ENCODE measurements around the gene PDX1. TPM values are rescaled to one million over a fixed set of nuclear protein-coding genes. Genes with fewer than 3 reads are reported as not detected.

Gene PDX1
- total RNA-seq, 1 experiment from 2014 or later: not detected

DNA sequence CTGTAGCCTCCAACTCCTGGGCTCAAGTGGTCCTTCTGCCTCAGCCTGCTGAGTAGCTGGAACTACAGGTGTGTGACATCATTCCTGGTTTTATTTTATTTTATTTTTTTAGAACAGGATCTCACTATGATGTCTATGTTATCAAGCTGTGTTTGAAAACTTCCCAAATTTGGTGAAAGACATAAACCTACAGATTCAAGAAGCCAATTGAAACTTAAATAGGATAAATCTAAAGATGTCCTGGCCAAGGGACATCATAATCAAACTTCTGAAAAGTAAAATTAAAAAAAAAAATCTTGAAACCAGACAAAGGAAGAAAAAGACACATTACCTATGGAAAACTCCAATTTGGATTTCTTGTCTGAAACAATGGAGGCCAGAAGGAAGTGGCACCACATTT, 23.1 kb upstream of the PDX1 start:
- no peak for TF ChIP-seq EZH2 (IDR thresholded peaks at IDR 0.05; ENCODE audit: low read depth)
- TF ChIP-seq CTCF (conservative IDR thresholded peaks at IDR 0.05): no peak
- Histone ChIP-seq H3K9me2 (ENCODE audit: insufficient read depth) (no peaks in the 10 kb centered on the region), H3K4me1 (replicated peaks; ENCODE audit: insufficient read depth) (no peaks in the 10 kb centered on the region), H3K36me3 (ENCODE audit: low read depth) (no peaks in the 10 kb centered on the region), H3F3A (ENCODE audit: insufficient read depth, low read depth) (no peaks in the 10 kb centered on the region), H2AFZ (no peak overlapping the region), H3K79me2 (ENCODE audit: low read depth) (no peaks in the 10 kb centered on the region), H3K27me3 (ENCODE audit: insufficient read depth, low read depth) (peaks cover 7% of the 10 kb centered on the region; the same call in 1 of the 2 replicates), H3K9me3 (ENCODE audit: insufficient read depth, low read depth) (no peaks in the 10 kb centered on the region), H3K27ac (no peak overlapping the region), H3K4me2 (no peak overlapping the region), H3K4me3 (no peak overlapping the region), H4K20me1 (ENCODE audit: insufficient read depth) (0 out of 2 replicates have a peak, but pooled peaks cover 3% of the 10 kb centered on the region)
- intact Hi-C loops (cut with micrococcal nuclease; ENCODE audit: unreplicated experiment): no loop called here
- CTCF ChIA-PET: no interaction called here
- no TSS peak for BruUV-seq (replicated peaks)
- DNase-seq: no peak
- POLR2A ChIA-PET (ENCODE audit: unreplicated experiment): no interaction called here

DNA sequence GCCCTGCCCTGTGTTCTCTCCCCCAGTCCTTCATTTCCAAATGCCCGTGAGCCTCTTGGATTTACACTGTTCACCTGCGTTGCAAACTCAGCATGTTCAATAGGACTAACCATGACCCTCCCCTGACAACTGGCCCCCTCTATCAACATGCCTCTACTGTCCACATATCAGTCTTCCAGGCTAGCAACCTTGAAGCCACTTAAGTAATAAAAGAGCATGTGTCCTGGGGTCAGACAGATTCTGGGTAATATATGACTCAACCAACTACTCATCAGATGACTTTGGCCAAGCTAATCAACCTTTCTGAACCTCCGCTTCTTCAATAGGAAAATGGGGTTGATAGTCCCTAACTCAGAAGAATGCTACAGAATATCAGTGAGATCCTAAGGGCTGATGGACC, 15.1 kb upstream of the PDX1 start:
- no peak overlapping the region for H3K4me3 ChIP-seq
- H3K36me3 ChIP-seq (ENCODE audit: low read depth): no peaks in the 10 kb centered on the region

DNA sequence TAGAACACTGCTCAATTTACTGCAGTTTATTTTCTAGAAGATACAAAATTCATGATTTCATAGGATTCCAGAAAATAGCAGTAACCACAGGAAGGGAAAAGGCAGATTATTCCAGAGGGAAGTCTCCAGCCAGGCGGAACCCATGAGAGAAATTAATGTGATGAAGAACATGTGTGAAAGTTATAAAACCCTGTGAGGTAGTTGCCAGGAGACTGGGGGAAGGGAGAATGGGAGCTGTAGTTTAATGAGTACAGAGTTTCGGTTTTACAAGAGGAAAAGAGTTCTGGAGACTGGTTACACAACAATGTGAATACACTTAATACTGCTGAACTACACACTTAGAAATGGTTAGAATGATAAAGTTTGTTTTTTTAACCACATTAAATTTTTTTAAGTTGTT, 14.2 kb upstream of the PDX1 start:
- no peaks in the 10 kb centered on the region for H3K36me3 ChIP-seq (ENCODE audit: low read depth)
- TF ChIP-seq CTCF (conservative IDR thresholded peaks at IDR 0.05): no peak
- no peak for TF ChIP-seq EZH2 (IDR thresholded peaks at IDR 0.05; ENCODE audit: low read depth)
- DNase-seq: no peak
- no peak overlapping the region for H3K27ac ChIP-seq
- no peaks in the 10 kb centered on the region for H3K4me1 ChIP-seq (replicated peaks; ENCODE audit: insufficient read depth)
- H3F3A ChIP-seq (ENCODE audit: insufficient read depth, low read depth): no peaks in the 10 kb centered on the region
- ChIA-PET CTCF (no interaction called here), POLR2A (ENCODE audit: unreplicated experiment) (no interaction called here)
- H3K27me3 ChIP-seq (ENCODE audit: insufficient read depth, low read depth): peaks cover 35% of the 10 kb centered on the region
- no peak overlapping the region for H2AFZ ChIP-seq
- no peaks in the 10 kb centered on the region for H4K20me1 ChIP-seq (ENCODE audit: insufficient read depth)
- BruUV-seq (replicated peaks): no TSS peak
- H3K4me2 ChIP-seq: no peak overlapping the region
- H3K9me3 ChIP-seq (ENCODE audit: insufficient read depth, low read depth): no peaks in the 10 kb centered on the region
- H3K9me2 ChIP-seq (ENCODE audit: insufficient read depth): no peaks in the 10 kb centered on the region
- no peak overlapping the region for H3K4me3 ChIP-seq
- no peaks in the 10 kb centered on the region for H3K79me2 ChIP-seq (ENCODE audit: low read depth)
- intact Hi-C loops (cut with micrococcal nuclease; ENCODE audit: unreplicated experiment): no loop called here

More for the DNA sequence above, 15.1 kb upstream of the PDX1 start:
- TF ChIP-seq EZH2 (IDR thresholded peaks at IDR 0.05; ENCODE audit: low read depth) (no peak), CTCF (conservative IDR thresholded peaks at IDR 0.05) (no peak)
- Histone ChIP-seq H3F3A (ENCODE audit: insufficient read depth, low read depth) (no peaks in the 10 kb centered on the region), H3K27me3 (ENCODE audit: insufficient read depth, low read depth) (peaks cover 38% of the 10 kb centered on the region), H3K4me2 (no peak overlapping the region), H3K4me1 (replicated peaks; ENCODE audit: insufficient read depth) (no peaks in the 10 kb centered on the region), H3K27ac (no peak overlapping the region), H4K20me1 (ENCODE audit: insufficient read depth) (no peaks in the 10 kb centered on the region), H3K79me2 (ENCODE audit: low read depth) (no peaks in the 10 kb centered on the region), H2AFZ (no peak overlapping the region), H3K9me3 (ENCODE audit: insufficient read depth, low read depth) (no peaks in the 10 kb centered on the region), H3K9me2 (ENCODE audit: insufficient read depth) (no peaks in the 10 kb centered on the region)
- ChIA-PET POLR2A (ENCODE audit: unreplicated experiment) (no interaction called here), CTCF (no interaction called here)
- BruUV-seq (replicated peaks): no TSS peak
- DNase-seq: no peak
- intact Hi-C loops (cut with micrococcal nuclease; ENCODE audit: unreplicated experiment): no loop called here
